ENCODE measurements around the gene CLIP3. TPM values are rescaled to one million over a fixed set of nuclear protein-coding genes. Genes with fewer than 3 reads are reported as not detected.

CLIP3 gene
- total and polyA plus RNA-seq, 7 experiments from 2014 or later = 1.1 to 5.2 (median 3.1) TPM

DNA sequence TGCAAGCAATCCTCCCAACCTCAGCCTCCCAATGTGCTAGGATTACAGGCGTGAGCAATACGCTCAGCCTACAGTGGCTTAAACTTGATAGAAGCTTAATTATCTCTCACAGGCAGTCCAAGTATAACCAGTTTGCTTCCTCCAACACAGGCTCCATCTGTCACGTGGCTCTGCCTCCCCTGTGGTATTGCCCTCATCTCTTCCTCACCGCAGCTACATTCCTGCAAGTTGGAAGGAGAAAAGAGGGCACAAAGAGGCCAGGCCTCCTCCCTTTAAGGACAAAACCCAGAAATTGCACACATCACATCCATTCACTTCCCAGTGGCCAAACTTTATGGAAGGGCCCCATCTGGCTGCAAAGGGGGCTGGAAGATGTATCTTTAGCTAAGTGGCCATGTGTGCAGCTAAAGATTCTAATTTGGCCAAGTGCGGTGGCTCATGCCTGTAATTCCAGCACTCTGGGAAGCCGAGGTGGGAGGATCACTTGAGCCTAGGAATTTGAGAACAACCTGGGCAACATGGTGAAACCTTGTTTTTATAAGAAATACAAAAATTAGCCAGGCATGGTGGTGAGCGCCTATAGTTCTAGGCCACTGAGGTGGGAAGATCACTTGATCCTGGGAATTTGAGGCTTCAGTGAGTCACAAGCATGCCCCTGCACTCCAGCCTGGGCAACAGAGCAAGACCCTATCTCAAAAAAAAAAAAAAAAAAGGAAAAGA is 40.8 kb downstream of the CLIP3 start:
- H3K27ac Mint-ChIP-seq = peak overlapping the region in 1 of 9 donors; percentile 62
- intact Hi-C loops (cut with micrococcal nuclease) = no loop called here

DNA sequence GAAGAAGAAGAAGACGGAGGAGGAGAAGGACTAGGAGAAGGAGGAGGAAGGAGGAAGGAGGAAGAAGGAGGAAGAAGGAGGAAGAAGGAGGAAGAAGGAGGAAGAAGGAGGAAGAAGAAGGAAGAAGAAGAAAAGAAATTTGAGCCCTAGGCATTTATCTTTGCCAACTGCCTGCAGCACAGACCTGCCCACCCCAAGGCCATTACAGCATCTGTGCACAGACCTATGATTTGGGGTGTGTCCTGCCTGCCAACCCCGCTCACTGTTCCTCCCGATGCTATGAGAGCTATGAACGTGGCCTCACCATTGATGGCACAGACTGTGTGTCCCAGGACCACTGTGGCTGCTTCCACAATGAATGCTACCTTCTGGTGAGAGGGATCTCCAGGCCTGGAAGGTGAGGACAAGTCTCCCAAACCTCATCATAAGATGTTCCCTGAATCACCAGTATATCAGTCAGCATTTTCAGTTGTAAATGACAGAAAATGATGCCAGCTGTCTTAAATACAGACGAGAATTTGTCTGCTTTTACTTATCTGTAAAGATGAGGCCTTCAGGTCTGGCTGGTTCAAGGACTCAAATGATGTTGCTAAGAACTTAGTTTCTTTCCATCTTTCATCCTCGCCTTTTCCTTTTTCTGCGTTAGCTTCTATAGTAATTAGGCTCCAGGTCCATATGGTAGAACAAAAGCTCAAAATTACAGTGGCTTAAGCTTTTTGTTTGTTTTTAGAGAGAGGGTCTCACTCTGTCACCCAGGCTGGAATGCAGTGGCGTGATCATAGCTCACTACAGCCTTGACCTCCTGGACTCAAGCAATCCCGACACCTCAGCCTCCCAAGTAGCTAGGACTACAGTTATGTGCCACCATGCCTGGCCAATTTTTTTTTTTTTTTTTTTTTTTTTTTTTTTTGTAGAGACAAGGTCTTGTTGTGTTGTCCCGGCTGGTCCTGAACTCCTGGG is 41.6 kb downstream of the CLIP3 start:
- H3K4me1 Mint-ChIP-seq = peaks cover 10 to 24% (median 17%) of the 10 kb centered on the region in 7 donors
- H3K4me3 Mint-ChIP-seq = peak overlapping the region in 1 of 10 donors; percentile 17
- no peak overlapping the region for H3K4me3 ChIP-seq (ENCODE audit: low read length)
- no peak for DNase-seq
- no peaks in the 10 kb centered on the region for H3K27me3 ChIP-seq (ENCODE audit: control insufficient read depth in 2 of 2, insufficient read depth in 2 of 2, low read length in 2 of 2)
- peaks cover 0 to 4% (median 0%) of the 10 kb centered on the region in 11 donors for H3K9me3 Mint-ChIP-seq
- no peak for ATAC-seq
- no peaks in the 10 kb centered on the region for H3K36me3 Mint-ChIP-seq
- no peak overlapping the region for H3K27ac ChIP-seq (ENCODE audit: low read depth, low read length)
- intact Hi-C loops (cut with micrococcal nuclease) = no loop called here
- ChIA-PET POLR2A (interaction anchor here (0.6 to 1.2 kb wide), 4 partner anchors 11 to 41 kb away, joined by 3 to 4 read pairs (median 3); partner anchors contain the start of gene ALKBH6), CTCF (no interaction called here)
- peaks cover 4 to 5% of the 10 kb centered on the region in 2 donors for H3K4me1 ChIP-seq (ENCODE audit: control insufficient read depth in 2 of 2, insufficient read depth in 2 of 2, low read length in 2 of 2)
- H3K27me3 Mint-ChIP-seq = peaks cover under 1 to 25% (median 13%) of the 10 kb centered on the region in 5 donors
- peak overlapping the region in 1 of 9 donors; percentile 62 for H3K27ac Mint-ChIP-seq
- no peaks in the 10 kb centered on the region for H3K9me3 ChIP-seq (ENCODE audit: control insufficient read depth in 2 of 3, low read length in 3 of 3)
- H3K36me3 ChIP-seq (ENCODE audit: control insufficient read depth in 2 of 3, insufficient read depth in 3 of 3, low read length in 3 of 3) = no peaks in the 10 kb centered on the region

More for the DNA sequence above, 40.8 kb downstream of the CLIP3 start:
- Histone ChIP-seq H3K4me3 (ENCODE audit: low read length) (no peak overlapping the region), H3K27ac (ENCODE audit: low read depth, low read length) (no peak overlapping the region), H3K36me3 (ENCODE audit: control insufficient read depth in 2 of 3, insufficient read depth in 3 of 3, low read length in 3 of 3) (no peaks in the 10 kb centered on the region), H3K27me3 (ENCODE audit: control insufficient read depth in 2 of 2, insufficient read depth in 2 of 2, low read length in 2 of 2) (no peaks in the 10 kb centered on the region), H3K9me3 (ENCODE audit: control insufficient read depth in 2 of 3, low read length in 3 of 3) (no peaks in the 10 kb centered on the region), H3K4me1 (ENCODE audit: control insufficient read depth in 2 of 2, insufficient read depth in 2 of 2, low read length in 2 of 2) (peaks cover 11 to 12% of the 10 kb centered on the region in 2 donors)
- ChIA-PET POLR2A (interaction anchor here (0.5 to 1.2 kb wide), 2 partner anchors 11 to 1556 kb away, joined by 3 to 4 read pairs; no protein-coding TSS in a partner anchor), CTCF (no interaction called here)
- DNase-seq (no peak), ATAC-seq (no peak)
- H3K4me3 Mint-ChIP-seq = peak overlapping the region in 2 of 10 donors; percentile 21 to 53
- peaks cover 0 to 4% (median 0%) of the 10 kb centered on the region in 11 donors for H3K9me3 Mint-ChIP-seq
- H3K27me3 Mint-ChIP-seq = peaks cover 0 to 19% (median 4%) of the 10 kb centered on the region in 5 donors
- peaks cover 18 to 25% (median 20%) of the 10 kb centered on the region in 7 donors for H3K4me1 Mint-ChIP-seq
- peaks cover 0 to 3% (median 0%) of the 10 kb centered on the region in 5 donors for H3K36me3 Mint-ChIP-seq

DNA sequence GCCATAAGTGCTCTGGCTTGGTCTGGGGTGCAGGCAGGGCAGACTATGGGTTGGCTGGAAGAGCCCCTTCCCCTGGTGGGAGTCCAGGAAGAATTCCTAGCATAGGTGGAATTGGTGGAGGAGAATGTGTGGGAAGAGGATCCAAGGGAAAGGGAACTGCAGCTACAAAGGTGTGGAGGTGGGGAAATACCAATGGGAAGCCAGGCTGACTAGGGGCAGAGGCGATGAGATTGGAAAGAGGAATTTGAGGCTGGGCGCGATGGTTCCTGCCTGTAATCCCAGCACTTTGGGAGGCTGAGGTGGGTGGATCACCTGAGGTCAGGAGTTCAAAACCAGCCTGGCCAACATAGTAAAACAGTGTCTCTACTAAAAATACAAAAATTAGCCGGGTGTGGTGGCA is 42.5 kb downstream of the CLIP3 start:
- peaks cover 0 to 2% of the 10 kb centered on the region in 2 donors for H3K27me3 ChIP-seq (ENCODE audit: control insufficient read depth in 2 of 2, insufficient read depth in 2 of 2, low read length in 2 of 2)
- H3K9me3 ChIP-seq (ENCODE audit: control insufficient read depth in 2 of 3, low read length in 3 of 3) = no peaks in the 10 kb centered on the region
- POLR2A ChIA-PET = interaction anchor here (0.6 to 1.1 kb wide), 3 partner anchors 10 to 60 kb away, joined by 3 to 8 read pairs (median 3); partner anchors contain the start of gene ALKBH6
- no peak overlapping the region for H3K4me3 ChIP-seq (ENCODE audit: low read length)
- H3K4me1 ChIP-seq (ENCODE audit: control insufficient read depth in 2 of 2, insufficient read depth in 2 of 2, low read length in 2 of 2) = no peaks in the 10 kb centered on the region
- H3K4me1 Mint-ChIP-seq = peaks cover 6 to 18% (median 11%) of the 10 kb centered on the region in 7 donors
- intact Hi-C loops (cut with micrococcal nuclease) = no loop called here
- CTCF ChIA-PET = no interaction called here
- ATAC-seq = no peak
- peaks cover 0 to 4% (median 0%) of the 10 kb centered on the region in 11 donors for H3K9me3 Mint-ChIP-seq
- no peak for DNase-seq
- H3K27ac Mint-ChIP-seq = no peak overlapping the region
- no peaks in the 10 kb centered on the region for H3K36me3 ChIP-seq (ENCODE audit: control insufficient read depth in 2 of 3, insufficient read depth in 3 of 3, low read length in 3 of 3)
- peaks cover 0 to 7% (median 0%) of the 10 kb centered on the region in 5 donors for H3K36me3 Mint-ChIP-seq
- H3K27me3 Mint-ChIP-seq = peaks cover 10 to 34% (median 22%) of the 10 kb centered on the region in 5 donors
- no peak overlapping the region for H3K27ac ChIP-seq (ENCODE audit: low read depth, low read length)
- H3K4me3 Mint-ChIP-seq = no peak overlapping the region

DNA sequence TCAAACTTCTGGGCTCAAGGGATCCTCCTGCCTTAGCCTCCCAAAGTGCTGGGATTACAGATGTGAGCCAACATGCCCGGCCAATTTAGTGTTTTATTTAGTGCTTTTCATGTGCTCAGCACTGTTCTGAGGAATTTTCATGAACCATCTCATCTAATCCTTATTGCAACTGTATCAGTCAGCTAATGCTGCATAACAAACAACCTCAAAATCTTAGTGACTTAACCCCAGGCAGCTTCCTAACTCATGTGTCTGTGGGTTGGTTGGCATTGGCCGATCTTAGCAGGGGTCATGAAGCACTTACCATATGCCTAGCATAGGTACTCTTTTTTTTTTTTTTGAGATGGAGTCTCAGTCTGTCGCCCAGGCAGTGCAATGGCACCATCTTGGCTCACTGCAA is 43.8 kb downstream of the CLIP3 start:
- no peak for DNase-seq
- Mint-ChIP-seq H3K36me3 (peaks cover 0 to 8% (median 0%) of the 10 kb centered on the region in 5 donors), H3K27me3 (peaks cover 23 to 46% (median 32%) of the 10 kb centered on the region in 5 donors), H3K9me3 (peaks cover 0 to 4% (median 0%) of the 10 kb centered on the region in 11 donors), H3K27ac (no peak overlapping the region), H3K4me1 (peaks cover 0 to 8% (median 7%) of the 10 kb centered on the region in 7 donors), H3K4me3 (no peak overlapping the region)
- H3K27me3 ChIP-seq (ENCODE audit: control insufficient read depth in 2 of 2, insufficient read depth in 2 of 2, low read length in 2 of 2) = peaks cover 0 to 4% of the 10 kb centered on the region in 2 donors
- H3K4me1 ChIP-seq (ENCODE audit: control insufficient read depth in 2 of 2, insufficient read depth in 2 of 2, low read length in 2 of 2) = no peaks in the 10 kb centered on the region
- H3K27ac ChIP-seq (ENCODE audit: low read depth, low read length) = no peak overlapping the region
- ChIA-PET CTCF (interaction anchor here (0.6 to 0.7 kb wide), 2 partner anchors 15 to 43 kb away, joined by 3 to 6 read pairs; no protein-coding TSS in a partner anchor), POLR2A (no interaction called here)
- H3K36me3 ChIP-seq (ENCODE audit: control insufficient read depth in 2 of 3, insufficient read depth in 3 of 3, low read length in 3 of 3) = no peaks in the 10 kb centered on the region
- H3K9me3 ChIP-seq (ENCODE audit: control insufficient read depth in 2 of 3, low read length in 3 of 3) = no peaks in the 10 kb centered on the region
- ATAC-seq = no peak
- no peak overlapping the region for H3K4me3 ChIP-seq (ENCODE audit: low read length)
- intact Hi-C loops (cut with micrococcal nuclease) = no loop called here

DNA sequence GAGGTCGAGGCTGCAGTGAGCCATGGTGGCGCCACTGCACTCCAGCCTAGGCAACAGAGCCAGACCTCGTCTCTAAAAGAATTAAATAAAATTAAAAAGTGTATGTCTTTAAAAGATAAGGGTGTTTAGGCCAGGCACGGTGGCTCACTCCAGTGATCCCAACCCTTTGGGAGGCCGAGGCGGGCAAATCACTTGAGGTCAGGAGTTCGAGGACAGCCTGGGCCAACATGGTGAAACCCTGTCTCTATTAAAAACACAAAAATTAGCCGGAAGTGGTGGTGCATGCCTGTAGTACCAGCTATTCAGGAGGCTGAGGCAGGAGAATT is 45.1 kb downstream of the CLIP3 start:
- ATAC-seq (no peak), DNase-seq (no peak)
- Histone ChIP-seq H3K9me3 (ENCODE audit: control insufficient read depth in 2 of 3, low read length in 3 of 3) (no peaks in the 10 kb centered on the region), H3K27ac (ENCODE audit: low read depth, low read length) (no peak overlapping the region), H3K4me3 (ENCODE audit: low read length) (no peak overlapping the region), H3K4me1 (ENCODE audit: control insufficient read depth in 2 of 2, insufficient read depth in 2 of 2, low read length in 2 of 2) (no peaks in the 10 kb centered on the region), H3K27me3 (ENCODE audit: control insufficient read depth in 2 of 2, insufficient read depth in 2 of 2, low read length in 2 of 2) (peaks cover 0 to 4% of the 10 kb centered on the region in 2 donors), H3K36me3 (ENCODE audit: control insufficient read depth in 2 of 3, insufficient read depth in 3 of 3, low read length in 3 of 3) (no peaks in the 10 kb centered on the region)
- H3K4me3 Mint-ChIP-seq = peak overlapping the region in 8 of 10 donors; percentile 18 to 85 (median 70)
- CTCF ChIA-PET = no interaction called here
- POLR2A ChIA-PET = no interaction called here
- intact Hi-C loops (cut with micrococcal nuclease) = no loop called here
- peaks cover 0 to 8% (median 0%) of the 10 kb centered on the region in 5 donors for H3K36me3 Mint-ChIP-seq
- peaks cover 33 to 50% (median 40%) of the 10 kb centered on the region in 5 donors for H3K27me3 Mint-ChIP-seq
- H3K27ac Mint-ChIP-seq = no peak overlapping the region
- H3K9me3 Mint-ChIP-seq = peaks cover 0 to 6% (median 0%) of the 10 kb centered on the region in 11 donors
- H3K4me1 Mint-ChIP-seq = peaks cover 0 to 8% (median 7%) of the 10 kb centered on the region in 7 donors
